HepG2 (cell line): ENCODE measurements around the gene CTSA. TPM values are rescaled to one million over a fixed set of nuclear protein-coding genes. Genes with fewer than 3 reads are reported as not detected.

Source experiments
- ETV5 ChIP-seq: IDR thresholded peaks from 2 replicates; pipeline ENCODE4 v1.6.1; 2018; ENCODE audit warnings: missing biosample characterization, missing genetic modification reagents, inconsistent platforms, borderline replicate concordance
- GATAD2A ChIP-seq: IDR thresholded peaks from 2 replicates; pipeline ENCODE4 v1.6.1; 2016
- HNF1B ChIP-seq: sonication (generic); formaldehyde crosslinking; IDR thresholded peaks from 2 replicates; pipeline ENCODE4 v1.5.1; 2020; ENCODE audit warnings: mild to moderate bottlenecking, moderate library complexity, missing genetic modification reagents
- IRF2 ChIP-seq: IDR thresholded peaks from 2 replicates; pipeline ENCODE4 v1.6.1; 2018; ENCODE audit warnings: missing genetic modification reagents, missing compliant biosample characterization
- KDM5B ChIP-seq: sonication (generic); formaldehyde crosslinking; IDR thresholded peaks from 2 replicates; pipeline ENCODE4 v1.4.0; 2020; ENCODE audit warnings: missing genetic modification reagents, mild to moderate bottlenecking, borderline replicate concordance
- KLF12 ChIP-seq: sonication (generic); formaldehyde crosslinking; IDR thresholded peaks from 2 replicates; pipeline ENCODE4 v1.4.0; 2020; ENCODE audit warnings: missing genetic modification reagents, borderline replicate concordance
- MED1 ChIP-seq: sonication (generic); formaldehyde crosslinking; IDR thresholded peaks from 2 replicates; pipeline ENCODE4 v1.4.0; 2020; ENCODE audit warnings: missing genetic modification reagents
- MNT ChIP-seq: fragments of 450-650 bp; IDR thresholded peaks from 2 replicates; pipeline ENCODE4 v1.6.1; 2016
- NFKBIZ ChIP-seq: IDR thresholded peaks from 2 replicates; pipeline ENCODE4 v1.6.1; 2018; ENCODE audit warnings: missing genetic modification reagents, missing compliant biosample characterization
- PHF21A ChIP-seq: sonication (generic); formaldehyde crosslinking; IDR thresholded peaks from 2 replicates; pipeline ENCODE4 v1.5.0; 2020; ENCODE audit warnings: mild to moderate bottlenecking, missing genetic modification reagents
- POLR2A ChIP-seq, 2 experiments: IDR thresholded peaks; 2 replicates each; pipeline ENCODE4 v1.6.1; 2011; ENCODE audit warnings: low read depth in 2 of 2, low read length in 2 of 2, mild to moderate bottlenecking in 1 of 2, moderate library complexity in 1 of 2; ENCODE audit not compliant: insufficient read depth in 1 of 2
- RFX5 ChIP-seq: IDR thresholded peaks from 2 replicates; pipeline ENCODE4 v1.6.1; 2011; ENCODE audit warnings: low read depth, low read length, improper control_type of control experiment
- SMAD1 ChIP-seq: sonication (generic); formaldehyde crosslinking; IDR thresholded peaks from 2 replicates; pipeline ENCODE4 v1.4.0; 2020; ENCODE audit warnings: missing genetic modification reagents, low read depth, mild to moderate bottlenecking, borderline replicate concordance
- SOX6 ChIP-seq, 2 experiments: fragments of 450-650 bp in 1 of 2; sonication (generic) in 1 of 2; formaldehyde crosslinking in 1 of 2; IDR thresholded peaks; 2 replicates each; pipeline versions ENCODE4 v1.4.0 to v1.6.1; 2017 to 2020; ENCODE audit warnings: antibody characterized with exemption in 1 of 2, mild to moderate bottlenecking in 1 of 2, missing genetic modification reagents in 1 of 2
- USF2 ChIP-seq, 2 experiments: sonication (generic) in 1 of 2; formaldehyde crosslinking in 1 of 2; IDR thresholded peaks; 2 replicates each; pipeline versions ENCODE4 v1.5.1 to v1.6.1; 2011 to 2020; ENCODE audit warnings: borderline replicate concordance in 1 of 2, low read depth in 1 of 2, low read length in 1 of 2, mild to moderate bottlenecking in 1 of 2, missing genetic modification reagents in 1 of 2, moderate library complexity in 1 of 2
- ZNF138 ChIP-seq: sonication (generic); formaldehyde crosslinking; IDR thresholded peaks from 2 replicates; pipeline ENCODE4 v1.5.0; 2020; ENCODE audit warnings: mild to moderate bottlenecking, low read depth, missing genetic modification reagents
- ZNF160 ChIP-seq: sonication (generic); formaldehyde crosslinking; IDR thresholded peaks from 2 replicates; pipeline ENCODE4 v1.8.0; 2022; ENCODE audit warnings: mild to moderate bottlenecking, inconsistent platforms, missing genetic modification reagents
- polyA plus RNA-seq, 8 experiments: library from polyadenylated mRNA; depleted of rRNA in 3 of 8; stranded (reverse) in 7 of 8; unstranded in 1 of 8; fragments of >200 nt; fragmentation: Illumina TruSeq in 4 of 8; extraction: Trizol in 4 of 8; gene quantifications; 2 replicates each; pipeline versions ENCODE4 v1.2.1 to v1.2.3, GENCODE V29; 2011 to 2016; ENCODE audit warnings: low read depth in 4 of 8, missing spikeins in 1 of 8, mixed read lengths in 1 of 8; ENCODE audit not compliant: insufficient read depth in 1 of 8
- total RNA-seq, 5 experiments: library from RNA; depleted of rRNA; stranded (reverse); fragments of >200 nt; fragmentation: Illumina TruSeq; extraction: Trizol; gene quantifications; 2 replicates each; pipeline ENCODE4 v1.2.3, GENCODE V29; 2016; ENCODE audit warnings: low read depth in 1 of 5
- TF ChIP-seq, protein P1 (sequence below): sonication (generic); formaldehyde crosslinking; IDR thresholded peaks from 2 replicates; pipeline ENCODE4 v1.8.1; 2023; ENCODE audit warnings: mild to moderate bottlenecking, missing genetic modification reagents
- TF ChIP-seq, protein P2 (sequence below): IDR thresholded peaks from 2 replicates; pipeline ENCODE4 v1.6.1; 2016

Gene CTSA
- total and polyA plus RNA-seq, 2 of the 13 experiments (the other 11 are each of a cell fraction or from before 2014, with no cell fraction given), result 202 to 231 TPM

DNA sequence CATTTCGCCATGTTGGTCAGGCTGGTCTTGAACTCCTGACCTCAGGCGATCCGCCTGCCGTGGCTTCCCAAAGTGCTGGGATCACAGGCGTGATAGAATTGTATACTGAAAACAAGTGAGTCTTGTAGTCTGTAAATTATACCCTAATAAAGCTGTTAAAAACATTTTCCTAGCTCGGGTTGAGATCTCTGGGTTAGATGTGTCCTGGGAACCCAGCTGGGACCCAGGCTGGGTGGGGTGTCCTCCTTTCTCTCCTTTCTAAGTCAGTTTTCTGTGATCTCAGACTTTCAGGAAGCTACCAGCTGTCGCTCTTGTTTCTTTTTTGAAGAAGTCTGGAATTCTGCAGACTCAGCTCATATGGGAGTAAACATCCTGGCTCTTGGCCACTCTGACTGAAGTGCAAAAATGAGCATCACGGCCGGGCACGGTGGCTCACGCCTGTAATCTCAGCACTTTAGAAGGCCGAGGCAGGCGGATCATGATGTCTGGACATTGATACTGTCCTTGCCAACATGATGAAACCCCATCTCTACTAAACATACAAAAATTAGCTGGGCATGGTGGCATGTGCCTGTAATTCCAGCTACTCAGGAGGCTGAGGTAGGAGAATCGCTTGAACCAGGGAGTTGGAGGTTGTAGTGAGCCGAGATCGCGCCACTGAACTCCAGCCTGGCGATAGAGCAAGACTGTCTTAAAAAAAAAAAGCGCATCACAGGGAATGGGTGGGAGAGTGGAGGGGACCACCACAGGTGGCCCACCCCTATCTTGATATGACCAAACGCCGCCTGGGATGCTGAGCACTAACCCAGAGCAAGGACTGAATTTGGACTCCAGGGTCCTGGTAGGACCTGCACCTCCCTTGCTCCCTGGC lies 33.5 kb downstream of the CTSA start (continued):
- TF ChIP-seq, protein P1, sequence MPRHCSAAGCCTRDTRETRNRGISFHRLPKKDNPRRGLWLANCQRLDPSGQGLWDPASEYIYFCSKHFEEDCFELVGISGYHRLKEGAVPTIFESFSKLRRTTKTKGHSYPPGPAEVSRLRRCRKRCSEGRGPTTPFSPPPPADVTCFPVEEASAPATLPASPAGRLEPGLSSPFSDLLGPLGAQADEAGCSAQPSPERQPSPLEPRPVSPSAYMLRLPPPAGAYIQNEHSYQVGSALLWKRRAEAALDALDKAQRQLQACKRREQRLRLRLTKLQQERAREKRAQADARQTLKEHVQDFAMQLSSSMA (CRISPR knock-in tag), result 0 out of 2 replicates have a peak, but pooled peaks have one; percentile 31
- peak; percentile 66; the same call in 1 of the 2 replicates for TF ChIP-seq ETV5
- TF ChIP-seq KDM5B (CRISPR knock-in tag), result peak; percentile 46; the same call in 1 of the 2 replicates
- TF ChIP-seq GATAD2A (CRISPR knock-in tag), result peak; percentile 62
- TF ChIP-seq, protein P2, sequence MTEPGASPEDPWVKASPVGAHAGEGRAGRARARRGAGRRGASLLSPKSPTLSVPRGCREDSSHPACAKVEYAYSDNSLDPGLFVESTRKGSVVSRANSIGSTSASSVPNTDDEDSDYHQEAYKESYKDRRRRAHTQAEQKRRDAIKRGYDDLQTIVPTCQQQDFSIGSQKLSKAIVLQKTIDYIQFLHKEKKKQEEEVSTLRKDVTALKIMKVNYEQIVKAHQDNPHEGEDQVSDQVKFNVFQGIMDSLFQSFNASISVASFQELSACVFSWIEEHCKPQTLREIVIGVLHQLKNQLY (CRISPR knock-in tag), result no peak
- TF ChIP-seq HNF1B (CRISPR knock-in tag), result peak; percentile 76
- TF ChIP-seq MED1, result no peak
- TF ChIP-seq NFKBIZ (CRISPR knock-in tag), result no peak
- TF ChIP-seq IRF2 (CRISPR knock-in tag), result peak; percentile 39; the same call in 1 of the 2 replicates
- no peak for TF ChIP-seq ZNF138 (CRISPR knock-in tag)
- no peak; the same call in 1 of the 2 replicates for TF ChIP-seq MNT
- no peak for TF ChIP-seq KLF12 (CRISPR knock-in tag)
- no peak for TF ChIP-seq USF2 (IDR thresholded peaks at IDR 0.05; ENCODE audit: low read depth, low read length)
- TF ChIP-seq USF2 (CRISPR knock-in tag; IDR thresholded peaks at IDR 0.05; ENCODE audit: borderline replicate concordance), result no peak
- TF ChIP-seq POLR2A (IDR thresholded peaks at IDR 0.05; ENCODE audit: insufficient read depth in 1 of 2, low read depth in 2 of 2, low read length in 2 of 2), result no peak
- no peak for TF ChIP-seq SMAD1 (CRISPR knock-in tag)
- TF ChIP-seq PHF21A (CRISPR knock-in tag), result 0 out of 2 replicates have a peak, but pooled peaks have one; percentile 26
- TF ChIP-seq SOX6 (IDR thresholded peaks at IDR 0.05), result no peak
- TF ChIP-seq SOX6 (CRISPR knock-in tag; IDR thresholded peaks at IDR 0.05), result peak; percentile 47
- TF ChIP-seq ZNF160, result 0 out of 2 replicates have a peak, but pooled peaks have one; percentile 53
- peak; percentile 30; the same call in 1 of the 2 replicates for TF ChIP-seq RFX5
